SU-DHL-6 (cell line): Measurements from ENCODE around the gene KIAA0040.

Experiments used
- H2AFZ ChIP-seq: fragments of 200-600 bp; sonication (generic); 2 replicates; pipeline ENCODE4 v1.6.1; 2014; ENCODE audit warnings: low read depth, mild to moderate bottlenecking, moderate library complexity, mixed read lengths, antibody characterized with exemption, low read length; ENCODE audit not compliant: severe bottlenecking
- H3F3A ChIP-seq: fragments of 200-600 bp; shearing (Covaris generic); 2 replicates; pipeline ENCODE4 v1.6.0; 2016; ENCODE audit warnings: antibody characterized with exemption, mild to moderate bottlenecking; ENCODE audit not compliant: insufficient read depth
- H3K27ac ChIP-seq: fragments of 200-600 bp; sonication (generic); 2 replicates; pipeline ENCODE4 v1.5.1; 2016; ENCODE audit warnings: low read depth, mild to moderate bottlenecking, low read length, moderate library complexity, mixed read lengths
- H3K27me3 ChIP-seq: fragments of 200-600 bp; sonication (generic), shearing (Covaris generic); 2 replicates; pipeline ENCODE4 v1.6.0; 2014; ENCODE audit warnings: mild to moderate bottlenecking, low read length
- H3K36me3 ChIP-seq: fragments of 200-600 bp; sonication (generic); 2 replicates; pipeline ENCODE4 v1.6.1; 2014; ENCODE audit warnings: mild to moderate bottlenecking, low read length, mixed read lengths
- H3K4me2 ChIP-seq: fragments of 300-600, 200-600 bp; shearing (Covaris generic), sonication (generic); 2 replicates; pipeline ENCODE4 v1.6.0; 2014; ENCODE audit warnings: low read length, low read depth, mild to moderate bottlenecking; ENCODE audit not compliant: poor library complexity, severe bottlenecking
- H3K4me3 ChIP-seq: fragments of 200-600 bp; sonication (generic); 2 replicates; pipeline ENCODE4 v1.5.1; 2014; ENCODE audit warnings: antibody characterized with exemption, low read length, mild to moderate bottlenecking, mixed read lengths; ENCODE audit not compliant: insufficient read depth, poor library complexity, severe bottlenecking
- H3K79me2 ChIP-seq: fragments of 200-600 bp; sonication (generic); 2 replicates; pipeline ENCODE4 v1.6.1; 2014; ENCODE audit warnings: mild to moderate bottlenecking, low read length, moderate library complexity; ENCODE audit not compliant: insufficient read depth
- H3K9ac ChIP-seq: fragments of 200-600 bp; sonication (generic); 2 replicates; pipeline ENCODE4 v1.7.0; 2014; ENCODE audit warnings: mild to moderate bottlenecking, low read length
- H3K9me2 ChIP-seq: fragments of 200-600 bp; sonication (generic); replicated peaks from 2 replicates; pipeline ENCODE4 v1.6.1; 2014; ENCODE audit warnings: low read length; ENCODE audit not compliant: insufficient read depth
- H3K9me3 ChIP-seq: fragments of 200-600 bp; sonication (generic); 2 replicates; pipeline ENCODE4 v1.6.1; 2014; ENCODE audit warnings: low read length, mixed read lengths; ENCODE audit not compliant: insufficient read depth
- H4K20me1 ChIP-seq: fragments of 200-600 bp; sonication (generic); 2 replicates; pipeline ENCODE4 v1.6.1; 2014; ENCODE audit warnings: low read depth, mild to moderate bottlenecking, antibody characterized with exemption, low read length, moderate library complexity, mixed read lengths
- EZH2phosphoT487 ChIP-seq: fragments of 200-600 bp; sonication (generic), shearing (Covaris generic); conservative IDR thresholded peaks from 2 replicates; pipeline ENCODE4 v1.6.1; 2018; ENCODE audit warnings: mild to moderate bottlenecking, antibody characterized with exemption, low read length, moderate library complexity, mixed read lengths
- TF ChIP-seq, protein P1 (sequence below): fragments of 200-600 bp; sonication (generic); IDR thresholded peaks from one replicate; pipeline ENCODE4 v1.5.1; 2017; ENCODE audit warnings: antibody characterized with exemption, mild to moderate bottlenecking, low read length, moderate library complexity; ENCODE audit not compliant: insufficient read depth, poor library complexity, severe bottlenecking

Gene KIAA0040

DNA sequence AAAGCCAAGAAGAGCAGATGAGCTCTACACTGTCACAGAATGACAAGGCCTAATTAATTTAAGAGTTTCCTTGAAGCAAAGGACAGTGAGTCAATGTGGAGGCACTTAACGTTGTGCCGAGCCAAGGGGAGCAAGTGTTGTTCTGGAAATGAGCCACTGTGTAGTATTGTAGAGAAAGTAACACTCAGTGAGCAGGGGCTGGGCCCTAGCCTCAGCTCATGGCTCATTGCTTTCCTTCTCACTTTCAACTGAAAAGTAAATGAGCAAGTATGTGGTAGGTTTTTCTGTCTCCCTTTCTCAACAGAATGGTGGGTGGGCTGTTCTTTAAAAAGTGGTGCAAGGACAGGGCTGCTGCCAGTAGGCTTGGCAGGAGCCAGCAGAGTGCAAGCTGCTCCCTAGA lies 11.8 kb upstream of the KIAA0040 start:
- no peak overlapping the region for H3K27ac ChIP-seq
- H3K4me3 ChIP-seq: no peak overlapping the region
- no peaks in the 10 kb centered on the region for H3K9me3 ChIP-seq
- no peaks in the 10 kb centered on the region for H3F3A ChIP-seq
- H3K4me2 ChIP-seq: no peak overlapping the region
- no peaks in the 10 kb centered on the region for H3K36me3 ChIP-seq
- TF ChIP-seq, protein P1, sequence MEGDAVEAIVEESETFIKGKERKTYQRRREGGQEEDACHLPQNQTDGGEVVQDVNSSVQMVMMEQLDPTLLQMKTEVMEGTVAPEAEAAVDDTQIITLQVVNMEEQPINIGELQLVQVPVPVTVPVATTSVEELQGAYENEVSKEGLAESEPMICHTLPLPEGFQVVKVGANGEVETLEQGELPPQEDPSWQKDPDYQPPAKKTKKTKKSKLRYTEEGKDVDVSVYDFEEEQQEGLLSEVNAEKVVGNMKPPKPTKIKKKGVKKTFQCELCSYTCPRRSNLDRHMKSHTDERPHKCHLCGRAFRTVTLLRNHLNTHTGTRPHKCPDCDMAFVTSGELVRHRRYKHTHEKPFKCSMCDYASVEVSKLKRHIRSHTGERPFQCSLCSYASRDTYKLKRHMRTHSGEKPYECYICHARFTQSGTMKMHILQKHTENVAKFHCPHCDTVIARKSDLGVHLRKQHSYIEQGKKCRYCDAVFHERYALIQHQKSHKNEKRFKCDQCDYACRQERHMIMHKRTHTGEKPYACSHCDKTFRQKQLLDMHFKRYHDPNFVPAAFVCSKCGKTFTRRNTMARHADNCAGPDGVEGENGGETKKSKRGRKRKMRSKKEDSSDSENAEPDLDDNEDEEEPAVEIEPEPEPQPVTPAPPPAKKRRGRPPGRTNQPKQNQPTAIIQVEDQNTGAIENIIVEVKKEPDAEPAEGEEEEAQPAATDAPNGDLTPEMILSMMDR: no peak
- no peak for TF ChIP-seq EZH2phosphoT487
- H3K9me2 ChIP-seq: no peaks in the 10 kb centered on the region
- H2AFZ ChIP-seq: no peak overlapping the region
- H3K27me3 ChIP-seq: no peaks in the 10 kb centered on the region
- no peaks in the 10 kb centered on the region for H4K20me1 ChIP-seq
- no peak overlapping the region for H3K9ac ChIP-seq
- no peaks in the 10 kb centered on the region for H3K79me2 ChIP-seq

DNA sequence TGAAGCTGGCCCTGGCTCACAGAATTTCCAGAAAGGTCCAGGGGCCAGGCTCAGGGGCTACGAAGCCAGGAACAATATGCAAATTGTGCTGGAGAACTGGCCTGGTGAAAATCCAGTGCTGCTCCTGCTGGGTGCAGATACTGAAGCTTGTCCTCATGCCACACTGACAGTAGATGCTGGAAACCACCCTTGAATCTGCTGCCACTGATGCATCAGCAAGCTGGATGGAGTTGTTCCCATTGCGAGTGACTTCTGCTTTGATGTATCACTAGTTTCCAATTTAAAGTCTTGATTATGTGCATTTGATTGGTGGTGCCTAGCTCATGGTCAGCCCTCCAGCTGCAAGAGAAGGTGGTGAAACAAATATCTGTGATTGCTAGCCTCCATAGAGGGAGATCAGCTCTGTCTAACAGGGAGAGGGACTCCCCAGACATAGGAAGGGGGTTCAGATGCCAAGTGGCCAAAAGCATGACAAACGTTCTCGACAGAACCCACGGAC lies 11.0 kb upstream of the KIAA0040 start:
- Histone ChIP-seq H3K36me3 (no peaks in the 10 kb centered on the region), H3F3A (no peaks in the 10 kb centered on the region), H4K20me1 (no peaks in the 10 kb centered on the region), H3K27ac (no peak overlapping the region), H3K27me3 (no peaks in the 10 kb centered on the region), H3K4me2 (no peak overlapping the region), H3K9ac (no peak overlapping the region), H3K4me3 (no peak overlapping the region), H3K9me3 (no peaks in the 10 kb centered on the region), H3K79me2 (no peaks in the 10 kb centered on the region), H2AFZ (no peak overlapping the region), H3K9me2 (no peaks in the 10 kb centered on the region)
- TF ChIP-seq EZH2phosphoT487: no peak
- TF ChIP-seq, protein P1: no peak

DNA sequence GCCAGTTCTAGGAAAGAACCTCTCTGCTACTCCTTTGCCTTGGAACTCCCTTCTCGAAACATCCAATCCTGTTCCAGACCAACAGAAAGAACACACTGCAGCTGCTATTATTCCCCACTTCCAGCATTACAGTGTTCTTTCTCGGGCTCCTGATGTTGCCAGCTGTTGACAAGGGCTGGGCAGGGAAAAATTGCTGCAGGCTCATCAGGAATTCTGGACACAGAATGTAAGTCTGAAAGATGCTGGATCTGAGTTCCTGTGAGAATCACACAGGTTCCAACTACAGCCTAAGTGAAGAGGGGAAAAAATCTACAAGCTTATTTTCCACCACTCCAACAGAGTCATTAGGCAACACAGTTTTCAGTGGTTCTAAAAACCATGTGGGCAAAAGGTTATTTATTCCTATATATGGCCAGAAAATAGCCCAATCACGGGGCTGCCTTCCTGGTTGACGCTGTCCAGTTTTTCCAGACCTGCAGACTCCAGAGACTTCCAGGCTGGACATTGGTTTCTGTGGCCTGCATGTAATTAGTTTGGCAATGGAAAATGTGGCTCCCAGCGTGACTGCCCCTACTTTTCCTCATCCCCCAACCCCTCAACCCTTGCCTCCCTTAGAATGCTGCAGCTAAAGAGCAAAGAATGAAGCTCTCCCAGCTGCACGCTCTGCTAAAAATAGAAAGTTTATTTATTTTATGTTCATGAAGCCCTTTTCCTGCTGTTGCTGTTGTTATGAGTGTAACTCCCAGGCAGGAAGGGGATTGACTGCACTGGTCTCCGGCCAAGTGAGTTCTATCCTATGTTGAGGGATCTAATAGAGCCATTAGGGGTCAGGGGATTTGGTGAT lies 8.3 kb upstream of the KIAA0040 start:
- no peaks in the 10 kb centered on the region for H4K20me1 ChIP-seq
- no peak overlapping the region for H3K4me3 ChIP-seq
- H3K9me3 ChIP-seq: no peaks in the 10 kb centered on the region
- H3K9ac ChIP-seq: no peak overlapping the region
- H3K79me2 ChIP-seq: no peaks in the 10 kb centered on the region
- no peak for TF ChIP-seq EZH2phosphoT487
- TF ChIP-seq, protein P1: no peak
- no peaks in the 10 kb centered on the region for H3K9me2 ChIP-seq
- H3K27ac ChIP-seq: no peak overlapping the region
- H2AFZ ChIP-seq: no peak overlapping the region
- no peak overlapping the region for H3K4me2 ChIP-seq
- no peaks in the 10 kb centered on the region for H3F3A ChIP-seq
- H3K36me3 ChIP-seq: no peaks in the 10 kb centered on the region
- H3K27me3 ChIP-seq: no peaks in the 10 kb centered on the region
